H1 (cell line): ENCODE data around the gene TRPV2.

Experiments used
- BRCA1 ChIP-seq: IDR thresholded peaks from 2 replicates; pipeline ENCODE4 v1.6.1; 2012; ENCODE audit warnings: low read depth, low read length, improper control_type of control experiment
- CBX5 ChIP-seq: fragments of 300-800, 300-1000 bp; sonication (generic); IDR thresholded peaks from 2 replicates; pipeline ENCODE4 v1.7.1; 2016; ENCODE audit warnings: antibody characterized with exemption, low read length, low read depth
- EGR1 ChIP-seq: IDR thresholded peaks from 2 replicates; pipeline ENCODE4 v1.6.1; 2011; ENCODE audit warnings: low read depth, low read length, borderline replicate concordance
- GTF2F1 ChIP-seq: IDR thresholded peaks from 2 replicates; pipeline ENCODE4 v1.6.1; 2012; ENCODE audit warnings: low read depth, low read length, improper control_type of control experiment, borderline replicate concordance
- POLR2A ChIP-seq, 2 experiments: IDR thresholded peaks; 1 replicate in 1 of 2; 2 replicates in 1 of 2; pipeline ENCODE4 v1.6.1; 2011; ENCODE audit warnings: low read depth in 2 of 2, low read length in 2 of 2, mild to moderate bottlenecking in 2 of 2; ENCODE audit errors: control extremely low read depth in 1 of 2
- SP1 ChIP-seq: IDR thresholded peaks from 2 replicates; pipeline ENCODE4 v1.6.1; 2011; ENCODE audit warnings: low read depth, low read length
- TBP ChIP-seq: IDR thresholded peaks from 2 replicates; pipeline ENCODE4 v1.6.1; 2011; ENCODE audit warnings: low read depth, low read length, improper control_type of control experiment
- TF ChIP-seq, protein P1 (sequence below): fragments of 300-600 bp; sonication (generic); IDR thresholded peaks from 2 replicates; pipeline ENCODE4 v1.7.1; 2012; ENCODE audit warnings: low read length, moderate library complexity, mild to moderate bottlenecking, inconsistent platforms; ENCODE audit not compliant: insufficient replicate concordance

DNA sequence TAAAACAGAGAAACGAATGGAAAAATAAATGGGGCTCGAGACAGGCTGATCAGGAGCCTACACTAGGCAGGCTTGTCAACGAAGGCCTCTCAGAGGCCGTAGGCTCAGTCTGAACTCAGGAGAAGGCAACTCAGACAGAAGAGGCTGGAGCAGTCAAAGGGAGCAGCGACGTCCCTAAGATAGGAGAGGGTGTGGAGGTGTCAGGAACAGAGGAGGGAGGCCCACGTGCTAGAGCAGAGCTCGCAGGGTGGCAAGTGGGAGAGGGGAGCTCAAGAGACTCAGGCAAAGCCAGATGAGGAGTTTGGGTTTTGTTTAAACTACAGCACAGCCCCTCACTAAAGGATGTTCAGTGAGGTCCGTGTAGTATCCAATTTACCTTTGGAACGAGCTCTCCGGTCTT, 43.9 kb downstream of the TRPV2 start:
- TF ChIP-seq BRCA1 (no peak), POLR2A (IDR thresholded peaks at IDR 0.05; ENCODE audit: control extremely low read depth in 1 of 2, low read depth in 2 of 2, low read length in 2 of 2) (no peak), TBP (no peak), GTF2F1 (no peak), EGR1 (no peak), CBX5 (no peak), SP1 (no peak)
- TF ChIP-seq, protein P1, sequence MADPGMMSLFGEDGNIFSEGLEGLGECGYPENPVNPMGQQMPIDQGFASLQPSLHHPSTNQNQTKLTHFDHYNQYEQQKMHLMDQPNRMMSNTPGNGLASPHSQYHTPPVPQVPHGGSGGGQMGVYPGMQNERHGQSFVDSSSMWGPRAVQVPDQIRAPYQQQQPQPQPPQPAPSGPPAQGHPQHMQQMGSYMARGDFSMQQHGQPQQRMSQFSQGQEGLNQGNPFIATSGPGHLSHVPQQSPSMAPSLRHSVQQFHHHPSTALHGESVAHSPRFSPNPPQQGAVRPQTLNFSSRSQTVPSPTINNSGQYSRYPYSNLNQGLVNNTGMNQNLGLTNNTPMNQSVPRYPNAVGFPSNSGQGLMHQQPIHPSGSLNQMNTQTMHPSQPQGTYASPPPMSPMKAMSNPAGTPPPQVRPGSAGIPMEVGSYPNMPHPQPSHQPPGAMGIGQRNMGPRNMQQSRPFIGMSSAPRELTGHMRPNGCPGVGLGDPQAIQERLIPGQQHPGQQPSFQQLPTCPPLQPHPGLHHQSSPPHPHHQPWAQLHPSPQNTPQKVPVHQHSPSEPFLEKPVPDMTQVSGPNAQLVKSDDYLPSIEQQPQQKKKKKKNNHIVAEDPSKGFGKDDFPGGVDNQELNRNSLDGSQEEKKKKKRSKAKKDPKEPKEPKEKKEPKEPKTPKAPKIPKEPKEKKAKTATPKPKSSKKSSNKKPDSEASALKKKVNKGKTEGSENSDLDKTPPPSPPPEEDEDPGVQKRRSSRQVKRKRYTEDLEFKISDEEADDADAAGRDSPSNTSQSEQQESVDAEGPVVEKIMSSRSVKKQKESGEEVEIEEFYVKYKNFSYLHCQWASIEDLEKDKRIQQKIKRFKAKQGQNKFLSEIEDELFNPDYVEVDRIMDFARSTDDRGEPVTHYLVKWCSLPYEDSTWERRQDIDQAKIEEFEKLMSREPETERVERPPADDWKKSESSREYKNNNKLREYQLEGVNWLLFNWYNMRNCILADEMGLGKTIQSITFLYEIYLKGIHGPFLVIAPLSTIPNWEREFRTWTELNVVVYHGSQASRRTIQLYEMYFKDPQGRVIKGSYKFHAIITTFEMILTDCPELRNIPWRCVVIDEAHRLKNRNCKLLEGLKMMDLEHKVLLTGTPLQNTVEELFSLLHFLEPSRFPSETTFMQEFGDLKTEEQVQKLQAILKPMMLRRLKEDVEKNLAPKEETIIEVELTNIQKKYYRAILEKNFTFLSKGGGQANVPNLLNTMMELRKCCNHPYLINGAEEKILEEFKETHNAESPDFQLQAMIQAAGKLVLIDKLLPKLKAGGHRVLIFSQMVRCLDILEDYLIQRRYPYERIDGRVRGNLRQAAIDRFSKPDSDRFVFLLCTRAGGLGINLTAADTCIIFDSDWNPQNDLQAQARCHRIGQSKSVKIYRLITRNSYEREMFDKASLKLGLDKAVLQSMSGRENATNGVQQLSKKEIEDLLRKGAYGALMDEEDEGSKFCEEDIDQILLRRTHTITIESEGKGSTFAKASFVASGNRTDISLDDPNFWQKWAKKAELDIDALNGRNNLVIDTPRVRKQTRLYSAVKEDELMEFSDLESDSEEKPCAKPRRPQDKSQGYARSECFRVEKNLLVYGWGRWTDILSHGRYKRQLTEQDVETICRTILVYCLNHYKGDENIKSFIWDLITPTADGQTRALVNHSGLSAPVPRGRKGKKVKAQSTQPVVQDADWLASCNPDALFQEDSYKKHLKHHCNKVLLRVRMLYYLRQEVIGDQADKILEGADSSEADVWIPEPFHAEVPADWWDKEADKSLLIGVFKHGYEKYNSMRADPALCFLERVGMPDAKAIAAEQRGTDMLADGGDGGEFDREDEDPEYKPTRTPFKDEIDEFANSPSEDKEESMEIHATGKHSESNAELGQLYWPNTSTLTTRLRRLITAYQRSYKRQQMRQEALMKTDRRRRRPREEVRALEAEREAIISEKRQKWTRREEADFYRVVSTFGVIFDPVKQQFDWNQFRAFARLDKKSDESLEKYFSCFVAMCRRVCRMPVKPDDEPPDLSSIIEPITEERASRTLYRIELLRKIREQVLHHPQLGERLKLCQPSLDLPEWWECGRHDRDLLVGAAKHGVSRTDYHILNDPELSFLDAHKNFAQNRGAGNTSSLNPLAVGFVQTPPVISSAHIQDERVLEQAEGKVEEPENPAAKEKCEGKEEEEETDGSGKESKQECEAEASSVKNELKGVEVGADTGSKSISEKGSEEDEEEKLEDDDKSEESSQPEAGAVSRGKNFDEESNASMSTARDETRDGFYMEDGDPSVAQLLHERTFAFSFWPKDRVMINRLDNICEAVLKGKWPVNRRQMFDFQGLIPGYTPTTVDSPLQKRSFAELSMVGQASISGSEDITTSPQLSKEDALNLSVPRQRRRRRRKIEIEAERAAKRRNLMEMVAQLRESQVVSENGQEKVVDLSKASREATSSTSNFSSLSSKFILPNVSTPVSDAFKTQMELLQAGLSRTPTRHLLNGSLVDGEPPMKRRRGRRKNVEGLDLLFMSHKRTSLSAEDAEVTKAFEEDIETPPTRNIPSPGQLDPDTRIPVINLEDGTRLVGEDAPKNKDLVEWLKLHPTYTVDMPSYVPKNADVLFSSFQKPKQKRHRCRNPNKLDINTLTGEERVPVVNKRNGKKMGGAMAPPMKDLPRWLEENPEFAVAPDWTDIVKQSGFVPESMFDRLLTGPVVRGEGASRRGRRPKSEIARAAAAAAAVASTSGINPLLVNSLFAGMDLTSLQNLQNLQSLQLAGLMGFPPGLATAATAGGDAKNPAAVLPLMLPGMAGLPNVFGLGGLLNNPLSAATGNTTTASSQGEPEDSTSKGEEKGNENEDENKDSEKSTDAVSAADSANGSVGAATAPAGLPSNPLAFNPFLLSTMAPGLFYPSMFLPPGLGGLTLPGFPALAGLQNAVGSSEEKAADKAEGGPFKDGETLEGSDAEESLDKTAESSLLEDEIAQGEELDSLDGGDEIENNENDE, result no peak
